Peyer's patch (tissue), 4 donors: Measurements from ENCODE around the gene DBF4.

Experiments
- CTCF ChIP-seq, 6 experiments: fragments of 450-650 bp in 4 of 6; fragments of 200-600 bp in 2 of 6; sonication (generic) in 1 of 6; IDR thresholded peaks; one replicate each; pipeline ENCODE4 v1.5.1; 2017 to 2019; ENCODE audit warnings: antibody characterized with exemption in 6 of 6, mild to moderate bottlenecking in 3 of 6, moderate library complexity in 1 of 6
- POLR2A ChIP-seq, 2 donors: fragments of 450-650 bp; IDR thresholded peaks; one replicate each; pipeline ENCODE4 v1.5.1; 2017; ENCODE audit warnings: antibody characterized with exemption in 2 of 2, mild to moderate bottlenecking in 2 of 2, moderate library complexity in 2 of 2

- TF ChIP-seq POLR2A (IDR thresholded peaks at IDR 0.05) (no peak), CTCF (IDR thresholded peaks at IDR 0.05) (no peak)
Observed at GRCh38 chr7:87948371-87948770, 72.1 kb downstream of the DBF4 start.
